DND-41 (cell line): Measurements from ENCODE around the gene HECTD1.
"Not testable (repeated sequence)": the region's sequence is repeated elsewhere in the genome, so short reads cannot be mapped to it uniquely, and the experiment has no call there.

Source experiments
- ATAC-seq: fragments of 200-7000 bp; cut with Tn5 transposase; 3 replicates; pipeline ENCODE4 v1.9.1; 2021; ENCODE audit warnings: low read depth; ENCODE audit not compliant: insufficient read depth
- DNase-seq: peaks from one replicate; pipeline ENCODE4 v3.0.0-alpha.2; 2020
- H2AFZ ChIP-seq: 2 replicates; pipeline ENCODE4 v1.6.0; 2012; ENCODE audit warnings: low read depth, low read length
- H3K27ac ChIP-seq: 2 replicates; pipeline ENCODE4 v1.5.1; 2012; ENCODE audit warnings: low read length, inconsistent platforms
- H3K27me3 ChIP-seq: fragments of 200-600 bp; sonication (generic); 2 replicates; pipeline ENCODE4 v1.6.0; 2012; ENCODE audit warnings: low read length, mild to moderate bottlenecking, inconsistent platforms; ENCODE audit not compliant: insufficient read depth, poor library complexity
- H3K36me3 ChIP-seq: 2 replicates; pipeline ENCODE4 v1.5.1; 2012; ENCODE audit warnings: low read length, inconsistent platforms; ENCODE audit not compliant: insufficient read depth
- H3K4me1 ChIP-seq: 2 replicates; pipeline ENCODE4 v1.5.1; 2012; ENCODE audit warnings: mild to moderate bottlenecking, low read length; ENCODE audit not compliant: insufficient read depth
- H3K4me2 ChIP-seq: 2 replicates; pipeline ENCODE4 v1.6.0; 2012; ENCODE audit warnings: mild to moderate bottlenecking, moderate library complexity, low read length, inconsistent platforms; ENCODE audit not compliant: insufficient read depth
- H3K4me3 ChIP-seq, 2 experiments: fragments of 200-600 bp in 1 of 2; shearing (Covaris generic) in 1 of 2; 2 replicates each; pipeline ENCODE4 v1.5.1; 2012 to 2016; ENCODE audit warnings: inconsistent platforms in 2 of 2, low read length in 2 of 2, mild to moderate bottlenecking in 2 of 2, low read depth in 1 of 2, moderate library complexity in 1 of 2
- H3K79me2 ChIP-seq: 2 replicates; pipeline ENCODE4 v1.6.0; 2012; ENCODE audit warnings: low read length, inconsistent platforms; ENCODE audit not compliant: insufficient read depth
- H3K9ac ChIP-seq: 2 replicates; pipeline ENCODE4 v1.6.0; 2012; ENCODE audit warnings: low read depth, mild to moderate bottlenecking, inconsistent platforms, low read length, moderate library complexity
- H3K9me3 ChIP-seq: 2 replicates; pipeline ENCODE4 v1.5.1; 2012; ENCODE audit warnings: low read length, moderate library complexity, mild to moderate bottlenecking, inconsistent platforms; ENCODE audit not compliant: insufficient read depth, severe bottlenecking
- H4K20me1 ChIP-seq: 2 replicates; pipeline ENCODE4 v1.6.0; 2012; ENCODE audit warnings: low read length; ENCODE audit not compliant: insufficient read depth
- EZH2 ChIP-seq: IDR thresholded peaks from 3 replicates; pipeline ENCODE4 v1.6.1; 2012; ENCODE audit warnings: borderline replicate concordance, low read depth, mild to moderate bottlenecking, moderate library complexity, low read length, inconsistent platforms; ENCODE audit not compliant: severe bottlenecking
- TF ChIP-seq, protein P1 (sequence below): IDR thresholded peaks from 2 replicates; pipeline ENCODE4 v1.5.1; 2012; ENCODE audit warnings: borderline replicate concordance, low read length, moderate library complexity, mild to moderate bottlenecking; ENCODE audit not compliant: poor library complexity, severe bottlenecking; ENCODE audit errors: extremely low read depth

The HECTD1 gene

DNA sequence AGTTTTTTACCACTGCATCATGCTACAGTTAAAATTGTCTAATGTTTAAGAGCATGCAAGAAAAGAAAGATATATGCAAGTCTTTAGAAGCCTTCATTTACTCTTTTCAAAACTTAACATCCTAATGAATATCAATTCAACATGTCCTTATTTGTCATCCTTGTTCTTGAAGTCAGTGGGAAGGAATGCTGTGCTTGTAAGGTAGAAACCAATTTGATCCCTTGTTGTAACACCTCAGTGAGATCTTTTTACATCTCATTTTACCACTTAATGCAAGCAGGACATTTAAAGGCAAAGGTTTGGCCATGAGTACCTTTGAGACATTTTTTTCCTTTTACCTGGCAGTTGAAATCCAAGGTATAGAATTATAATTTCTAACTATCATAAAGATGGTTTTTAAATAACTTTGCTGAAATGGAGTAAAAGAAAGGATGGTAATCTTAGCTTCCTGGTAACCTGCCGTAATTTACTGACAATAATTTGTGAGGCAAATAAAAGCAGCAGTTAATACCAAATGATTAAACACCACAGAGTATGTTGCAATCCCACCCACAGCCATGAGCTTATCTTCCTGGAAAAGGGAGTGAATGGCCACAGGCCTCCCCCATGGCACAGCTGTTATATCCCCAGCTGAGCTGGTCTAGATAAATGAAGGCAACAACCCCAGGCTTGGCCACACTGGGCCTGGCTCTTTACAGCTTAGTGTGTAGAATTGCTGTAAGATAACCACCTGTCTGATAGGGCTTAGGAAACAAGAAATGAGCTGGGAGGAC lies 148.3 kb downstream of the HECTD1 start:
- no peak overlapping the region for H2AFZ ChIP-seq
- H3K36me3 ChIP-seq: no peaks in the 10 kb centered on the region
- no peak overlapping the region for H3K9ac ChIP-seq
- no peak overlapping the region for H3K4me3 ChIP-seq
- H3K4me1 ChIP-seq: no peaks in the 10 kb centered on the region
- no peaks in the 10 kb centered on the region for H3K79me2 ChIP-seq
- H3K27me3 ChIP-seq: no peaks in the 10 kb centered on the region
- peak; percentile 54; the same call in 2 of the 3 replicates for ATAC-seq
- H3K4me2 ChIP-seq: no peak overlapping the region
- TF ChIP-seq EZH2: no peak
- TF ChIP-seq, protein P1, sequence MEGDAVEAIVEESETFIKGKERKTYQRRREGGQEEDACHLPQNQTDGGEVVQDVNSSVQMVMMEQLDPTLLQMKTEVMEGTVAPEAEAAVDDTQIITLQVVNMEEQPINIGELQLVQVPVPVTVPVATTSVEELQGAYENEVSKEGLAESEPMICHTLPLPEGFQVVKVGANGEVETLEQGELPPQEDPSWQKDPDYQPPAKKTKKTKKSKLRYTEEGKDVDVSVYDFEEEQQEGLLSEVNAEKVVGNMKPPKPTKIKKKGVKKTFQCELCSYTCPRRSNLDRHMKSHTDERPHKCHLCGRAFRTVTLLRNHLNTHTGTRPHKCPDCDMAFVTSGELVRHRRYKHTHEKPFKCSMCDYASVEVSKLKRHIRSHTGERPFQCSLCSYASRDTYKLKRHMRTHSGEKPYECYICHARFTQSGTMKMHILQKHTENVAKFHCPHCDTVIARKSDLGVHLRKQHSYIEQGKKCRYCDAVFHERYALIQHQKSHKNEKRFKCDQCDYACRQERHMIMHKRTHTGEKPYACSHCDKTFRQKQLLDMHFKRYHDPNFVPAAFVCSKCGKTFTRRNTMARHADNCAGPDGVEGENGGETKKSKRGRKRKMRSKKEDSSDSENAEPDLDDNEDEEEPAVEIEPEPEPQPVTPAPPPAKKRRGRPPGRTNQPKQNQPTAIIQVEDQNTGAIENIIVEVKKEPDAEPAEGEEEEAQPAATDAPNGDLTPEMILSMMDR: no peak
- H3K27ac ChIP-seq: no peak overlapping the region
- DNase-seq: no peak
- no peaks in the 10 kb centered on the region for H3K9me3 ChIP-seq
- no peaks in the 10 kb centered on the region for H4K20me1 ChIP-seq

DNA sequence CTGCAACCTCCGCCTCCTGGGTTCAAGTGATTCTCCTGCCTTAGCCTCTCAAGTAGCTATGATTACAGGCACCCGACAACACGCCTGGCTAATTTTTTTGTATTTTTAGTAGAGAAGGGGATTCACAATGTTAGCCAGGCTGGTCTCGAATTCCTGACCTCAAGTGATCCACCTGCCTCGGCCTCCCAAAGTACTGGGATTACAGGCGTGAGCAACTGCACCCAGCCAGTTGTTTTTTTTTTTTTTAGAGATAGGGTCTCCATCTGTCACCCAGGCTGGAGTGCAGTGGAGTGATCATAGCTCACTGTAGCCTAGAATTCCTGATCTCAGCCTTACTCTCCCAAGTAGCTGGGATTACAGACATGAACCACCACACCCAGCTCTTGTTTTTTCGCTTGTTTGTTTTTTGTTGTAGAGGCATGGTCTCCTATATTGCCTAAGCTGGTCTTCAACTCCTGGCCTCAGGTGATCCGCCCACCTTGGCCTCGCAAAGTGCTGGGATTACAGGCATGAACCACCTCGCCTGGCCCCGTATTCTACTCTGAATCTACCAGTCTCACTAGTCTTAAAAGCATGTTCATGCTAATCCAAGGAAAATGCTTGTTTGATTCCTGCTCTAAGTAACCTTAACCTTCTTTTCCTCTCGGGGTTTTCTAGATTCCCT lies 149.8 kb downstream of the HECTD1 start:
- TF ChIP-seq, protein P1: no peak
- no peak for TF ChIP-seq EZH2
- no peak overlapping the region for H3K27ac ChIP-seq
- H3K9ac ChIP-seq: no peak overlapping the region
- ATAC-seq (no peak), DNase-seq (no peak)
- no peaks in the 10 kb centered on the region for H3K4me1 ChIP-seq
- H3K27me3 ChIP-seq: no peaks in the 10 kb centered on the region
- no peaks in the 10 kb centered on the region for H3K79me2 ChIP-seq
- H4K20me1 ChIP-seq: no peaks in the 10 kb centered on the region; the same call in 1 of the 2 replicates
- H3K36me3 ChIP-seq: no peaks in the 10 kb centered on the region
- H3K9me3 ChIP-seq: no peaks in the 10 kb centered on the region
- no peak overlapping the region for H3K4me3 ChIP-seq
- no peak overlapping the region for H3K4me2 ChIP-seq
- H2AFZ ChIP-seq: no peak overlapping the region

DNA sequence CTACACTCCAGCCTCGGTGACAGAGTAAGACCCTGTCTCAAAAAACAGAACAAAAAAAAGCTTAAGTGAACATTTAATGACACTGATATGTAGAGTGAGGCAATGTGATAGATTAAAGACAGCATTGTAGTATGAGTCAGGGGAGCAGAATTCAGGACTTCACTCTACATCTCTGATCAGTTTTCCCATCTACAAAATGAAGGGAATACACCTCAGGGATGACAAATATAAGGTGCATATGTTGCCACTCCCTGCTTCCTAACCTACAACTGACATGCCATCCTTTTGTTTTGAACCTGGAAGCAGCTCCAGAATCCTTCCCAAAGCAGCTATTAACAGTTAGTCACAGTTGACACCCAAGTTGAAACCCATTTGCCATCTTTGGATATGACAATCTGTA lies 150.6 kb downstream of the HECTD1 start:
- Histone ChIP-seq H3K36me3 (no peaks in the 10 kb centered on the region), H3K4me3 (no peak overlapping the region), H3K4me1 (no peaks in the 10 kb centered on the region), H3K79me2 (no peaks in the 10 kb centered on the region), H3K9ac (no peak overlapping the region), H3K27me3 (no peaks in the 10 kb centered on the region), H3K4me2 (no peak overlapping the region), H2AFZ (no peak overlapping the region), H3K9me3 (no peaks in the 10 kb centered on the region), H3K27ac (no peak overlapping the region), H4K20me1 (no peaks in the 10 kb centered on the region; the same call in 1 of the 2 replicates)
- TF ChIP-seq, protein P1: no peak
- TF ChIP-seq EZH2: no peak
- DNase-seq (no peak), ATAC-seq (no peak)

DNA sequence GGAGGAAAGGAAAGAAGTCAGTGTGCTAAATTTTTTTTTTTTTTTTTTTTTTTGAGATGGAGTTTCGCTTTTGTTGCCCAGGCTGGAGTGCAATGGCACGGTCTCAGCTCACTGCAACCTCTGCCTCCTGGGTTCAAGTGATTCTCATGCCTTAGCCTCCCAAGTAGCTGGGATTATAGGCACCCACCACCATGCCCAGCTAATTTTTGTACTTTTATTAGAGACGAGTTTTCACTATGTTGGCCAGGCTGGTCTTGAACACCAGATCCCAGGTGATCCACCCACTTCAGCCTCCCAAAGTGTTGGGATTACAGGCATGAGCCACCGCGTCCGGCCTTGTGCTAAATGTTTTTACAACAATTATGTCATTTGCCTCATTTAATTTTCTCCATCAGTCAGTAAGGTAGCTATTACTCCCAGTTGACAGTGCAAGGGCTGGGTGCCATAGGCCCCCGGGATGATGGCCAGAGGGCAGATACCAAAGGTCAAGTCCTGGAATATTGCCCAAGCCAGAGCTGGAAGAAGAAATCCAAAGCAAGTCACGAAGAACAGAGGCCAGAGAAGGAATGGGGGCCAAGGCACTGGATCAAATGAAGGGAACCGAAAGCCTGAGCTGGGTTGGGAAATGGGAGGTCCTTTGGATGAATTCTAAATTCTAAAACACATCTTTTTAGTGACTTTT lies 154.5 kb downstream of the HECTD1 start:
- H3K27me3 ChIP-seq, H3K9me3 ChIP-seq, H3K4me1 ChIP-seq, H3K79me2 ChIP-seq, H3K27ac ChIP-seq, H4K20me1 ChIP-seq, ATAC-seq, H3K4me3 ChIP-seq, H3K36me3 ChIP-seq, DNase-seq, H3K9ac ChIP-seq, H2AFZ ChIP-seq, H3K4me2 ChIP-seq: not testable (repeated sequence)
